Glomerular endothelial cell (primary cell): ENCODE measurements around the gene MYO15B. TPM values are rescaled to one million over a fixed set of nuclear protein-coding genes. Genes with fewer than 3 reads are reported as not detected.
A peak's percentile ranks its signal among the peaks of the same experiment; 100 is the strongest.
"Not testable (repeated sequence)": the region's sequence is repeated elsewhere in the genome, so short reads cannot be mapped to it uniquely, and the experiment has no call there.

Source experiments
- DNase-seq: peaks from one replicate; pipeline ENCODE4 v3.0.0-alpha.2; 2011; ENCODE audit warnings: low read depth, low spot score; ENCODE audit errors: extremely low read depth
- total RNA-seq: library from RNA; depleted of rRNA; stranded (reverse); fragments of >200 nt; gene quantifications from 2 replicates; pipeline ENCODE4 v1.2.3, GENCODE V29; 2015

Gene MYO15B
- total RNA-seq, 1 donor from 2014 or later, result 10.6 TPM

GRCh38 chr17:75637143-75637538, 49.5 kb downstream of the MYO15B start:
- DNase-seq, result no peak

GRCh38 chr17:75637551-75637950, 50.0 kb downstream of the MYO15B start:
- no peak for DNase-seq

DNA sequence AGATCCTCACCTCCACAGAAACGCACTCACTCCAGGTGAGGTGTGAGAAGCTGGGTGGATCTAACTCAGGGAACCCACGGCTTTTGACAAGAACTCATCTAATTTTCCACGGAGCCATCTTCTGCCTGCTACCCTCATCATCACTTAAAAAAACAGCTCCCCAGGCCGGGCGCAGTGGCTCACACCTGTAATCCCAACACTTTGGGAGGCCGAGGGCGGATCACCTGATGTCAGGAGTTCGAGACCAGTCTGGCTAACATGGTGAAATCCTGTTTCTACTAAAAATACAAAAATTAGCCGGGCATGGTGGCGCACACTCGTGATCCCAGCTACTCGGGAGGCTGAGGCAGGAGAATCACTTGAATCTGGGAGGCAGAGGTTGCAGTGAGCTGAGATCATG, 50.4 kb downstream of the MYO15B start:
- DNase-seq, result not testable (repeated sequence)

- DNase-seq, result no peak
Measured at GRCh38 chr17:75638893-75639292, 51.3 kb downstream of the MYO15B start.

DNA sequence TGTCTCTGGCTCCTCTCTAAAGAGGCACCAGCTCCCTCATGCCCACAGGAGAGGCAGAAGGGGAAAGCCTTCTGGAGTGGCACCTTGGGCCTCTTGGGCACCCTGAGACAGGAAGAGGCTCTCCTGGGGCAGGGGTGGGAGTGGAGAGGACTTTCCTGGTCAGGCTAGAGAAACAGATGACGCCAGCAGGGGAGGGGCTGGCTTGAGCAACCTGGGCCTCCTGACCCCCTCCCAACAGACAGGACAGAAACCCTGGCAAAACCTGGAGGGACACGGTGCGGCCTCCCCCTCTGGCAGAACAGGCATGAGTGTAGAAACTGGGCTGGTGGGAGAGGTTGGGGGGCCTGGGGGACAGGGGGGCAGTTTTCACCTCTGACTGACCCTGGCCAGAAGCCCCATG, 51.7 kb downstream of the MYO15B start:
- no peak for DNase-seq

- DNase-seq, result no peak
Measured at GRCh38 chr17:75639771-75640555, 52.4 kb downstream of the MYO15B start.

GRCh38 chr17:75640556-75641119, 53.0 kb downstream of the MYO15B start:
- no peak for DNase-seq

DNA sequence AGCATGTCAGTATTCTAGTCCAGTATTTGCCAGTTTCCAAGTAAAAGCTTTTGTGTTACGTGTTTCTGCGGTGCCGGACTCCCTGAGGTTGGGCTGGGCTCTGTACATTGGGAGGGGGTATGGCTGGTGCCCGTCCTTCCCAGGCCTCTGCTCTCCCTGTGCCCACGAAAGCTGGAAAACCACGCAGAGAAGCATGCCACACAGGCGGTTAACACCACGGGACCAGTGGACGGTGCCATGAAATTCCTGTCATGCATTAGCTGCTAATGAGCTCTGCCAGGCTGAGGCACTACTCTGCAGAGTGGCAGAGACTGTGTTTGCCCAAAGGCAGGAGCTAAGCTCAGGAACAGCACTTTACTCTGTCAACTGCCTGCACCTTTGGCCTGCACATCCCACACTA, 53.7 kb downstream of the MYO15B start:
- no peak for DNase-seq

GRCh38 chr17:75642182-75642783, 54.7 kb downstream of the MYO15B start:
- DNase-seq, result no peak

DNA sequence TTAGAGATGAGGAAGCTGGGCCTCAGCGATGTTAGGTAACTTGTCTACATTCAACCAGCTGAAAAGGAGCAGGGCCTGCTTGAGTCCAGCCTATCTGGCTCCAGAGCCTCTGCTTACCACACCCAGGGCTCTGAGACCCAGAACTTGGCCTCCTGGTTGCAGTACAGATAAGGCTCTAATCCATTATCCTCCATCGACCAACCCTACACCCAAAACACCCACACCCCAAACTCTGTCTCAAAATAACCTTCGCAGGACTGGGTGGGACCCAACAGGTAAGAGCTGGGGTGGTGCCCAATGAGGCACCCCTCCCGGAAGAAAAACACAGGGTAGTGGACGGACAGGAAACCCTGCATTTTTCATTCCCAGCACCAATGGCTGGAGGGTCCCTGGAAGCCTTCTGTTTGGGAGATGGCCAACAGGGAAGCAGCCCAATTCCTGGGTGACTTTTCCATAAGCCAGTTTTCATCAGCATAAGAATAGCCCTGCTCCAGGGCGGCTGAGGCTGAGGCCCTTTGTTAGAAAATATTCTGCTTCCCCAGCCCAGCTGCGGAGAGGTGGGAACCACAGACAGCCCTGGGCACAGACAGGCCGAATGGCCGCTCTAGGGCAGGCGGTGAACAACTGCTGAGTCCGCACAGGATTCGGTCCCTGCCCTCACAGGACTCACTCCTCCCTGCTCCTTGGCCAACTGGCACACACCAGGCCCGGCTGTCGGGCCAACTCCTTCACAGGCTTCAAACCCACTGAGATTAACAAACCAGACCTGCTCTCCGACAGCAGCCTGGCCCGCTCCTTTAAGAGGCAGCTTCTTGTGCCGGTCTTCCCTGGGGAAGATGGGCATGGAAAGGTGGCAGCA, 55.4 kb downstream of the MYO15B start:
- DNase-seq, result no peak

GRCh38 chr17:75643643-75644017, 56.0 kb downstream of the MYO15B start:
- DNase-seq, result no peak

GRCh38 chr17:75645501-75645888, 57.9 kb downstream of the MYO15B start:
- no peak for DNase-seq

GRCh38 chr17:75645889-75646637, 58.5 kb downstream of the MYO15B start:
- peak; percentile 45 for DNase-seq

DNA sequence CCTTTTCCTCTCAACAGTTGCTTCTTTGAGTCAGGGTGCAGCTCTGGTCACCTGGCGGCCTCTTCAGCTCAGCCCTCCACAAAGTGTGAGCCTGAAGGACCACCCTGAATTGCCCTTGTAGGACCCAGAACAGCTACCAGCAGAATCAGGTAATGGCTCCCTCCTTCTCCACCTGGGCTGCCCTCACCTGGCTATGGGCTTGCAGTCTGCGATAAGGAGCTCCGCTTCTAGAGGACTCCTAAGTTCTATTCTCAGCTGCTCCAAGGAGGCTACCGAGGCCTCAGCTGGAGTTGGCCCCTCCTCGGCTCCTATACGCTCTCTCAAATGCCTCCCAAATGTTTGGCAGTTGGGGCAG, 59.0 kb downstream of the MYO15B start:
- DNase-seq, result no peak

DNA sequence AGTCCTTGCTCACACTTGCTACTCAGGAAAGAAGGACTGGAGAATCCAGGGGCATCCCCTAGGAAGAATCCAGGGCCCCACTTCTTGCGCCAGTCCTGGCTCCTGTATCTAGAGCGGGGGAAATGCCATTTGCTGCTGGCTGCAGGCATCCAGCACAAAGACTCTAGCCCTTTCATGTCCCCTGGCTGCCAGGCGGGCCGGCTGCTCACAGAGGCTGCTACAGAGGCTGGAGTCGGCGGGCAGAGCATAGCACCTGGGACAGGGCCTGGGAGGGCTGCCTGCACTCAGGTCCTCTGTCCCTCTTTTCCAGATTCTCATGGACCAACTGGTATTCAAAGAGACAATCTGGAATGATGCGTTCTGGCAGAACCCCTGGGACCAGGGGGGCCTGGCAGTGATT, 59.5 kb downstream of the MYO15B start:
- no peak for DNase-seq

DNA sequence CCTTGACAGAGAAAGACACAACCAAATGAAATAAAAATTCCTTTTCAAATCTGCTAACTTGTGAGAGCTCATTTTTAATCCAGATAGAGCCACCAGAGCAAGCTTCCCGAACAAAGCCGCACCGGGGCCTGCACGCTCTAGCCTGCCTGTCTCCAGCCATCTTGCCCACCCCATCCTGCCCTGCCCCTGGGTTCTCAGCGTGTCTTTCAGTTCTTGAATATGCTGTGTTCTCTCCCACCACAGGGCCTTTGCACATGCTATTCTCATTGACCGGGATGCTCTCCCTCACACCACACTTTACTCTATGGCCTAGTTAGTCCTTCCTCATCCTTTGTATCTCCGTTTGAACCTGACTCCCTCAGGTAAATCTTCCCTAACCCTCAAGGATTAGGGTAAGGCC, 60.3 kb downstream of the MYO15B start:
- no peak for DNase-seq

DNA sequence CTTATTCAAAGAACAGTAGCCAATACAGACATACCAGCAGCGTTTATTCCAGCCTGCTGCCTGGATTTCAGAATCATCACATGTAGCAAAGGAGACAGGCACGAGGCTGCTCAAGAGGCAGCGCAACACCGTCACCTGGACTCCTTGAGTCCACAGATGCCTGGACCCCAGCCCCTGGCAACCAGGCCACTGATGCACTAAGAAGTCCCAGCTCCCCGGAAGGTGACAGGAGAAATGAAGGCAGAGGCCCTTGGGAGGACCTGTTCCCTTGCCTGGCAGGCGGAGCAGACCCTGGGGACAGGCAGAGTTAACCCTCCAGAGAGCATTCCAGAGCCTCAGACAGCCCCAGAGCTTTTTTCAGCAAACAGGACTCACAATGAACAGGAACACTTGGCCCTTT, 62.1 kb downstream of the MYO15B start:
- no peak for DNase-seq

DNA sequence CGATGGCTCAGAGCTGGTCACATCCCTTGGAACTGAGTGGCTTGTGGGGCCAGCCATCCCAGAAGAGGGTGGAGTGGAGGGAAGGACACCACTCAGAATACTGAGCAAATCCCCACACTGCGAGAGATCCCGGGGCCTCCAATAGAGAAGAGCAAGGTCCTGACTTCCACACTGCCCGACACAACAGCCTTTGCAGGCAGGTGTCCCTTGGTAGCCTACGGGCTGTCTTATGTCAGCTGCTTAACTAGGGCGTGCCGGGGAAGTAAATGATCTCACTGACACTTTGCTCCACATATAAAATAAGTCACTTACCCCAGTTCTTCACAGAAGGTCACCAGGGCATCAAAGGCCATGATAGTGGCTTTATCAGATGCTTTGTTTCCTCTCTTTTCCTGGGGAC, 63.3 kb downstream of the MYO15B start:
- no peak for DNase-seq

DNA sequence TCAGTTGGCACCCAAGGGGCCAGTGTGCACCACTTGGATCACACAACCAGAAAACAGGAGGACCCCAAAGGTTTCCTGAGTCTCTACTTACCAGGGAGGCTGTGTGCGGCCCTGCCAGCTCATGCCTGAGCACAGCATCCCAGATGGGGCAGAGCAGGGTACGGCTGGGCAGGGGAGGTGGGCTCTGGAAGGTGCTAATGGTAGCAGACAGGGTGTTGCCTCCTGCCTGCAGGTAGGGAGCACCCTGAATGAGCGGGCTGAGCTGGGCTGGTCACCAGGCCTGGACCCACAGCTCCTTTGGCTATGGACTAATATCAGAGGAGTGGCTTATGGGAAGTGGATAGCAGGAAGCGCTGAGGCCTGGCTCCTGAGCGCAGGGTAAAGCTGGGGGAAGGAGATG, 64.7 kb downstream of the MYO15B start:
- no peak for DNase-seq

DNA sequence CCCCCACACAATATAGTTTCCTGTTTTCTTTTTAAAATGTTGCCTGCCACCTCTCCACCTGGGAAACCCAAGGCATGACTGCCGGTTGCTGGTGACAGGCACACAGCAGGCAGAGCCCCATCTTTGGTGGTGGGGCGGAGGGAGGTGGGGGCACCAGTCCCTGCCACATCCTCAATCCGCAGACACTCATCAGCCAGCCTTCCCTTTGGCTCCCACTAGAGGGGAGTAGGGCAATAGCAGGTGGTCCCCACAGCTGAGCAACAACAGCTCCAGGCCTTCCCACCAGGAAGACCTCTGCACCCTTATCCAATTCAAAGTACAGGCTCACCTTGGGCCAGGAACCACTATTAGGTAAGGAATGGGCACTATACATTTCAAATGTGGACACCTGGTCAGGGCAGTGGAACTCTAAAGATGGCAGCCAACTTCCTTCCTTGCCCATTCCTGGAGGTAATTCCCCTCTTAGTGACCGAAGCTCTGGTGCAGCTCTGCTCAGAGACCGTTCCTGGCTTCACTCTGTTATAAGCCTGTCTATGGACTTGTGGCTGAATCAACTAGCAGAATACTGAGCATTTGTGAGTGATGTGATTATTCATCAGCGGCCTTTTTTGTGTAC, 65.4 kb downstream of the MYO15B start:
- DNase-seq, result no peak
